Stimulated activated naive CD4-positive, alpha-beta T cell (primary cell): ENCODE results near the gene RPP30.
"Not testable (repeated sequence)": the region's sequence is repeated elsewhere in the genome, so short reads cannot be mapped to it uniquely, and the experiment has no call there.

Source experiments
- DNase-seq, 6 experiments: peaks; one replicate each; lab custom pipeline; 2025; lab: John Stamatoyannopoulos, UW

The RPP30 gene

DNA sequence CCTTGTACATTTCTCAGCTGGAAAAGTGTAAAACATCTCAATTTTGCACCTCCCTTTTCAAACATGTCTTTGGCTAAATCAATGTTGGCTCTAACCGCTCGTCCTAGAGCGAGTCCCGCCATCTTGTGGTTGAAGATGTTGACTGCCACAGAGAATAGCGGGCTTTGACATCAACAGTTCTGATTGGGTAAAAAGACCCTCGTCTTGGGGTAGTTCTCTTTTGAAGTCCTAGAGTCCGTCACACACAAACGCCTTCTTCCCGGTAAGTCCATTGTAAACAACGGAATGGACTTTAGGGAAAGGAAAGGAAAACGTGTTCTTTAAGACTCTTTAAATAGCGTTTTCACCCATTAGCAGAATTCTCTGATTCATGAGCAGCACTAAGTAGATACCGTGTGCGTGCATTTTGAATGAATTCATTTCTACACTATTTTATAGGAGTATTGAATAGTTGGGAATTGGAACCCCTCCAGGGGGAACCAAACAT is 452 bp upstream of the RPP30 start:
- peak in 5 of 6 experiments; percentile 3 to 58 (median 13) for DNase-seq

DNA sequence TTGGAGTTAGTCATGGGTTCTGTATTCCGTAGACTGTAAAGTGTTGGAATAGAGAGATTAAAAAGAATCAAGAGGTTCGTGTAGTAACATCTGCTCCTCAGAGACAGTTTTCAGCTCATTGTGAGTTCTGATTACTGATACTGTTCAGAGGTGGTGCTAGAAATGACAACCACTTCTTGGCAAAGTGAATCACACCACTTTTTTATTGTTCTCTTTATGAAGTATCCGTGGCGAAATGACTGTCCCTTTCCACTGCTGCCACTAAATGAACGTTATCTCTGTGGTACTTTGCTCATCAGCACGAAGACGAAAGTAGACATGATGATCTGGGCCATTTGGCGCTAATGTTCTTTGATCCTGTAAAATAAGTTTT is 860 bp downstream of the RPP30 start:
- DNase-seq: no peak

DNA sequence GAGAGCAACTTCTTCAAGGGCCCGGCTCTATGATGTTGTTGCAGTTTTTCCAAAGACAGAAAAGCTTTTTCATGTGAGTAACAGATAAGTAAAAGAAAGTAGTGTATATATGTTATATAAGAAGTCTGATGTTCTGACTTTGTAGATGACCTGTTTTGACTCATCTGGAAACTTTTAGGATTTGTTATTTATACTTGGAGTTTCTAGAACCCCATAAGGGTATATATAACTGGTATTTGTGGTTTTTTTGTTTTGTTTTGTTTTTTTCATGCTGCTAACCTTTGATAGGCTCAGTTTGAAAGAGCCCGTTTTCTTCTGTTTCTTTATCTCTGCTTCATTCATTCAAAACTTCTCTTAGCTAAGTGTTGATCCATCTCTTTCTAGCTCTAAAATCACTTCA is 7.3 kb downstream of the RPP30 start:
- DNase-seq: no peak

DNA sequence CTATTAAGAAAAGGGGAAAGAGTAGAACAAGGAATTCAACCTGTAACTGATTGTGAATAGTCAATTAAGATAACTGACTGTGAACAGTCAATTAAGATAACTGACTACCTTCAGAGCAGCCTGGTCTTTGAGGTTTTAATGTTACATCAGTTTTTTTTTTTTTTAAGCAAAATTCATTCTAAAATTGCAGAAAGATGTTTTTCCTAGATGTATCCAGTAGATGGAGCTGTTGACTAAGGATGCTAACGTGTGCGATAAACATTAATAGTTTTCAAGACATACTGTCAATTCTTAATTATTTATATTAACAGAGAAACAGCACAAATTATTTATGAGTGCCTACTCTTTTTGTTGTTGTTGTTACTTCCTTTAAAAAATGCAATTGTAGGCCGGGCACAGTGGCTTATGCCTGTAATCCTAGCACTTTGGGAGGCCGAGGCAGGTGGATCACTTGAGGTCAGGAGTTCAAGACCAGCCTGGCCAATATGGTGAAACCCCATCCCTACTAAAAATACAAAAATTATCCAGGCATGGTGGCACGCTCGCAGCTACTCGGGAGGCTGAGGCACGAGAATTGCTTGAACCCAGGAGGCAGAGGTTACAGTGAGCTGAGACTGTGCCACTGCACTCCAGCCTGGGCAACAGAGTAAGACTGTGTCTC is 8.4 kb downstream of the RPP30 start:
- peak in 3 of 6 experiments; percentile 13 to 51 (median 42) for DNase-seq

DNA sequence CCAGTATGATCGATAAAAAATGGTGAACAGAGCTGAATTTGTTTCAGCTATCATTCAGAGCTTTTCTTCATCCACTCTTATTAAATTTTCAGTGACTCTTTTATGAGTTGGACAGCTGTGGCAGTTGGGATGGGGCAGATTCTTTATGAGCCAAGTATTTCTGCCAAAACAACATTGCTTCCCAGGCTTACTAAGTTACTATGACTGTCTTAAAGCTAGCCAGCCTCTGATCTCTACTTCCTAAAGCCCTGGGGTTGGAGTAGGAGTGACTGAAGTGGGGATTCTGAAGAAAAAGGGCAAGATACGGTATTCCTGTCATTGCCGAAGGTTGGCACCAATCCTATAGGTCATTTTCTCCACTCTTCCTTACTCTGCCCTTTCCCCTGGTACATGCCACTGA is 12.7 kb downstream of the RPP30 start:
- no peak for DNase-seq

DNA sequence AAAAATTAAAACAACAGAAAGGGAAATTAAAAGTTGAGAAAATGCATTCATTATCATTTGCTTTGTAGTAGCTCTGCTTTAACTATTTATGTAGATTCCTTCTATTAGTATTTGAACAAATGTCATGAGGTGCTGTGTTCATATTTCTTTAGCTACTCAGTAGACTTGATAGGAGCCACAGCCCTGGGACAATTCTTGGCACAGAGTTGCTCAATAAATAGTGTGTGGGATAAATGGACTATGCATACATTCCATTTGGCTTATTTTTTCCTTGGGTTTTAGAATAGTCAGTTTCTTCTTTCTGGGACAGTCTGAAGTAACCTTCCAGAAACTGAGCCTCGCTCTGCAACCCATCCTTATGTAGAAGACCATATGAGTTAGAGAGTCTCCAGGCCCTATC is 13.4 kb downstream of the RPP30 start:
- DNase-seq: no peak

DNA sequence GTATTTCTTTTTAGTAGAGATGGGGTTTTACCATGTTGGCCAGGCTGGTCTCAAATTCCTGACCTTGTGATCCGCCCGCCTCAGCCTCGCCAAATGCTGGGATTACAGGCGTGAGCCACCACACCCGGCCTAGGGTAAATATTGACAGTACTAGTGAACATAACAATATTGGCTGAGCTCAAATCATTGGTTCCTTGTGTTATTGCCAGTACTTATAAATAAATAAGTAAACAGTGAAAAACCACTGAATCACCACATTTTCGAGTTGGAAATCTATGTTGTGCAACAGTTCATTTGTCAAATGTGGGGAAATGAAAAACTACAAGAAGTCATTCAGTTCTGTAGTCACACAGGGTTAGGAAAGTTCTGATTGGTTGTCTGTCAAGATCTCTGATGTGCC is 15.8 kb downstream of the RPP30 start:
- no peak for DNase-seq

DNA sequence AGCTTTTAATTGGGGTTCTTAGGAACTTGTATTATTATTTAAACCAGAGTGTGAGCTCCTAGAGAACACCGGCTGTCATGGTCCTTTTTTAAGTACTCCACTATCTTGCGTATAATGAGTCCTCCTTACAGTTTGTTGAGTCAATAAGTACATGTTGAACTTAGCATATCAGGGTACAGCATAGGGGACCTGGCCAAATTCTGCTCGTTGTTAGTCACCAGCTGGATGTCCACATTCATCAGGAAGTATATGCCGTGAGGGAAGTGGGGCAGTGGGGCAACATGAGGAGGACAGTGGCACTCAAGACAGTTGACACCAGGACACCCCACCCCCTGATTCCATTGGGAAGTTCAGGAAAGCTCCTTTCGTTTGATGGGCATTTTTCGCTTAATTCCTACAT is 16.6 kb downstream of the RPP30 start:
- no peak for DNase-seq

DNA sequence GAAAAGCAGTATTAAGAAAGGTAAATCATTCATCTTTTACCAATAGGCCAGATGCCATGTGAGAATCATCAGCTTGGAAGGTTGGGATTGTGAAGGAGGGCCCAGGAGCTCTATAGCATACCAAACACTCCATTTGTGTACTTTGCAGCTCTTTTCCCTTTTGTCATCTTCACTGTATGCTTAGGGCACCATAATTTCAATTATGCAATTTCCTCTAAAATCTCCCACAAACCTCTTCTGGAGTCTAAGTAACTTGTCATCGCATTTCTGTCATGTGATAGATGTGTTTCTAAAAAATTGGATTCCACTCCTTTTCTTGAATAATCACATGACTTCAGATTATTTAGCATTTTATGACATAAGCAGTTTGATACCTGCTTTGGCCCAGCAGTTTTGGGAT is 17.9 kb downstream of the RPP30 start:
- DNase-seq: no peak

DNA sequence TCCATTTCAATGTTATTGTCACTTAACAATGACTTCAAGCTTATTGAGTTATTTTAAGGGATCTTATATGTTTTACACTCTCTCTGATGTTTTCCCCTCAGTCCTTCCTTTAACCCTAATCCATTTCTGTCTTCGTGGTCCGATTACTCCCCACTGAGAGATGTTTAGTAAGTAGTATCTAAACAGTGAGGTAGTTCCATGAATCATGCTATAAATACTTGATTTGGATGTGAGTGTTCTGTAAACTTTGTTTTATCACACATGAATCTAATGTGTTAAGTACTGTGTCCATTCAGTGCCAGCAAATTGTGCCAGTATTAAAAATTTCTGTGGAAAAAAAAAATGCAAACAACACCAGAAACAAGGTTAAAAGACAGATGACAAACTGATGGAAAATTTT is 18.6 kb downstream of the RPP30 start:
- DNase-seq: no peak

DNA sequence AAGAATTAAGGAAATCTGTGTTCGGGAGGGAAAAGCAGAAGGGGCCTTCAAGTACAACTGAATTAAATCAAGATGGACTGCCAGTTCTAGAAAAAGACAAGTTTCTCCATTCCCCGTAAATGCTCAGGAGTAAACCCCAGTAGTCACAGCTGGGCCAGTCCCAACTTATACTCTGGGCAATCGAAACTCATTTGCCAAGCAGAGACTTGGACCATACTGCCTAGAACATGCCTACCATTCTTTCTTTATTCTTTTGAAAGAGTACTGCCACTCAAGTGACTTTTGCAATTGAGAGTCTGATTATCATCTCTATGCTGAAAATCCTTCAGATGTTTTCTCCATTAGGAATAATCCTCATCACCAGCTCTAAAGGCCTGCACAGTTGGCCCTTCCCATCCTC is 21.4 kb downstream of the RPP30 start:
- no peak for DNase-seq

DNA sequence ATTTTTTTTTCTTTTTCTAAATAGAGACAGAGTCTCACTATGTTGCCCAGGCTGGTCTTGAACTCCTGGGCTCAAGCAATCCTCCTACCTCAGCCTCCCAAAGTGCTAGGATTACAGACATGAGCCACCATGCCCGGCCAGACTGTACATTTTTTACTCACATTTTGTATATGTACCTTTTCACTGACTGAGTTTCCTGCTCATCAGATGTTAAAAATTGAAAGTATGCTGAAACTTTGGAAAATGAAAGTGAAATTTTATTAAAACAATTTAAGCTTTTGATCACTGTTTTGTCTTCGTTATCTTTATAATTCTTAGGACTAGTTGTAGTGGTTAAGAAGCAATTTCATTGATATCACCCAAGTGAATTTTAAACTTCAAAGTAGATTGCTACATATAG is 25.1 kb downstream of the RPP30 start:
- DNase-seq: not testable (repeated sequence)

DNA sequence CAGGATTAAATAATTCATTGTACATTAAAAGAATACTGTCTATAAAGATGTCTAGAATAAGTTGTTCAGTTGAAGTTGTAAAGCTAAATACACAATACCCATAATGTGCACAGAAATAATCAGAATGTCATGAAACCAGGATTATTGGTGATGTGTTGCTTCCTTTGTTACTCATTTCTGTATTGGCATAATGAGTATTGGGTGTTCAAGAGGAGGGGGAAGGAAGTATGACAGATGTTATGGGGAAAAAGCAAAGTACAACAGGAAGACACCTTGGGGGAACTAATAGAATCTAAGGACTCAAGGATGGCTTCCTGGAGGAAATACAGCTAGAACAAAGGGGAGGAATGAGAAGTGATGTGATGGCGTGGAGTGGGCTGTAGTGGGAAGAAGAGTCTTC is 34.2 kb downstream of the RPP30 start:
- no peak for DNase-seq

DNA sequence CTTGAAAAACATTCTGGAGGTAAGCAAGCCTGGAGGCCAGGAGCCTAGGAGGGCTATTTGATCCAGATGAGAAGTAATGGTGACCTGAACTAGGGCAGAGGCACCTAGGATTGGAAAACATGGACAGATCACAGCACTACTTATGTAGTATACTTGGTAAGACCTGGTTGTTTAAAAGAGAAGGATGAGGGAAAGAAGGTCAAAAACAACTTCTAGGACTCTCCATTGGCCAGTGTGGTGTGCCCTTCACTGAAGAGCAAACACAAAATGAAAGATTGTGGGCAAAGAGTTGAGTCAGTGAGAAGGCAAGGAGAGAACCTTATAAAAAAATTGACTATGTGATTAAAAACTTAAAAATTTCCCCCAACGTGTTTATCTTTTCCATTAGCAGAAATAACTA is 34.8 kb downstream of the RPP30 start:
- no peak for DNase-seq

DNA sequence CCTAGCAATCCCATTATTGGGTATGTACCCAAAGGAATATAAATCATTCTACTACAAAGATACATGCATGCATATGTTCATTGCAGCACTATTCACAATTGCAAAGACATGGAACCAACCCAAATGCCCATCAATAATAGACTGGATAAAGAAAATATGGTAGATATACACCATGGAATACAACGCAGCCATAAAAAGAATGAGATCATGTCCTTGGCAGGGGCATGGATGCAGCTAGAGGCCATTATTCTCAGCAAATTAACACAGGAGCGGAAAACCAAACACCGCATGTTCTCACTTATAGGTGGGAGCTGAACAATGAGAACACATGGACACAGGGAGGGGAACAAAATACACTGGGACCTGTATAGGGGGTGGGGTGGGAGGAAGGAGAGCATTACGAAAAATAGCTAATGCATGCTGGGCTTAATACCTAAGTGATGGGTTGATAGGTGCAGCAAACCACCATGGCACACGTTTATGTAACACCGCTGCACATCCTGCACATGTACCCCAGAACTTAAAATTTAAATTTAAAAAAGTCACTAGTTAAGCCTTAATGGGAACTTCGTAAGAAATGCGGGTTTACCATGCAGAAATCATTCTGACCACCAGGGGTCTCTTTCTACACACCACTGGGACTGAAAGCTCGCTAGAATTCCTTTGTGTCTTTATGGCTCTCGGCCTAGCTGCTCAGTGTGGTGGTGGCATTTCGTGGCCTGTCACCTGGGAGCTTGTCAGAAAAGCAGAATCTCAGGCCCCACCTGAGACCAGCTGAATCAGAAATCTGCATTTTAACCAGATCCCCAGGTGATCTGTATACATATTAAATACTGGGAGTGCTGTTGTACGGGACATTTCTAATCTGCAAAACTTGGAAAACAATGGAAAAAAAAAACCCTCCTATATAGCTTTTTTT is 39.6 kb downstream of the RPP30 start:
- DNase-seq: peak in 5 of 6 experiments; percentile 4 to 57 (median 31)

DNA sequence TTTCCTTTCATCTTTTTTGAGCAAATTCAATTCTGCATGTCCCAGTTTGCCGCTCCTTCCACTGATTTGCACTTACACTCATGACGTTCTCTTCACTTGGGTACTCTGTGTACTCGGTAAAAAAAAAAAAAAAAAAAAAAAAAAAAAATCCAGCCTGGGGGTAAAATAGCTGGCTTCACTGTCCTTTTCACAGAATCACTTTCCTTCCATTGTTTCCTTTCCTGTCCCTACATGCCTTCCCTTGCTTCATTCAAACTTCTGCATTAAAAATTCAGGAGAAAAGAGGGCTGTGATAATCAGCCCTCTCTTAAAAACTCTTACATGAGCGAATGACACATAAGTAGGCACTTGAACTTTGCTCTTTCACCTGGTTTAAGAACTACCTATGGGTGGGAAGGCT is 40.4 kb downstream of the RPP30 start:
- no peak for DNase-seq

DNA sequence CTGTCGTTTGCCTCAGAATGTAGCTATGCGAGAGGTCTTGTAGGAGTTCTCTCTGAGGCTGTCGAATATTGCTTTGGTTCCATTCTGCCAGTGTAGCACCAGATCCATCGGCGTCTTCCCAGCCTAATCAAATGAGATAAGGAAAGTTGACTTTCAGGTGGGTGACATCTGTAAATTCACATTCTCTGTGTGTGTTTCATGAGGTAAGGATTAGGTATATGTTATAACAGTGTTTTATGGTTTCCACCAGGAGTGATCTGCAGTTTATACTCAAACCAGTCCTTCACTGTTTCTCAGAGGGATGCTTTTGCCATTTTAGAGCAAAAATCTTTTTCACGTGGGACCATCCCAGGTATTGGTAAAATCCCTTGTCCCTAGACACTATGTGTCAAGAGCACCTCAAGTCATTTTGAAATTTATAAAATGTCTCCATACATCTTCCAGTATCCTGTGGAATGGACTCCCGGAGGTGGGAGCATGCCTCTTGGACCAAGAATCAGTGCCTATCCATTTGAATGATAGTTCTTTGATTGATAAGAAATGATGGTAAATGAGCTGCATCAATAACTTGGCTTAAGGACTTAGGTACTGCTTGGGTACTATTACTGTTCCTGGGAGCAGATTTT is 41.2 kb downstream of the RPP30 start:
- DNase-seq: no peak

DNA sequence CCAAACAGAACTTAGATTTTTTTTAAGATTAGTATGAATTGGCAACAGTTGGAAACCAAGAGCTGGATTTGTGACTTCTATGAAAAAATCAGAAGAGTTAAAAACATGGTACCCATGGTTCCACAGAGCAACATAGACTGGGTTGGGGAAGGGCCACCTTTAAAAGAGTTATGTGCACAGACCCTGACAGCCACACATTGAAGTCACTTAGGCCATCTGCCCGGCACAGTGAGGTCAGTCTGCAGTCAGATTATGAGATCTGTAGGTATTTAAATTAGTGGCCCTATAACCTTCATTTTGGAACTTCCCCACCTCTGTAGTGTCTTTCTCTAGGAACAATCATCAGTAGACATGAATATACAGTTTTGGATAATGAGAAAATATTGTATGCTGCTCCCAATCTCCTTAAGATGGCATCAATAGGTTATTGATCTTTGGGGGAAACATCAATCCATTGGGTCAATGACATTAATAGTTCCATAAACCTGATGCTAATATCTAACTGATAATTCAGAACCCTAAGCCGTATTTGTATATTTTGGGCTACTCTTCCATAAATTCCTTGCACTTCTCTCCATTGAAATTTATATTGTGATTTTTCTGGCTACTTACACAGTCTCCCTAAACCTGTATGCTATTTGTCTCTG is 42.1 kb downstream of the RPP30 start:
- no peak for DNase-seq

DNA sequence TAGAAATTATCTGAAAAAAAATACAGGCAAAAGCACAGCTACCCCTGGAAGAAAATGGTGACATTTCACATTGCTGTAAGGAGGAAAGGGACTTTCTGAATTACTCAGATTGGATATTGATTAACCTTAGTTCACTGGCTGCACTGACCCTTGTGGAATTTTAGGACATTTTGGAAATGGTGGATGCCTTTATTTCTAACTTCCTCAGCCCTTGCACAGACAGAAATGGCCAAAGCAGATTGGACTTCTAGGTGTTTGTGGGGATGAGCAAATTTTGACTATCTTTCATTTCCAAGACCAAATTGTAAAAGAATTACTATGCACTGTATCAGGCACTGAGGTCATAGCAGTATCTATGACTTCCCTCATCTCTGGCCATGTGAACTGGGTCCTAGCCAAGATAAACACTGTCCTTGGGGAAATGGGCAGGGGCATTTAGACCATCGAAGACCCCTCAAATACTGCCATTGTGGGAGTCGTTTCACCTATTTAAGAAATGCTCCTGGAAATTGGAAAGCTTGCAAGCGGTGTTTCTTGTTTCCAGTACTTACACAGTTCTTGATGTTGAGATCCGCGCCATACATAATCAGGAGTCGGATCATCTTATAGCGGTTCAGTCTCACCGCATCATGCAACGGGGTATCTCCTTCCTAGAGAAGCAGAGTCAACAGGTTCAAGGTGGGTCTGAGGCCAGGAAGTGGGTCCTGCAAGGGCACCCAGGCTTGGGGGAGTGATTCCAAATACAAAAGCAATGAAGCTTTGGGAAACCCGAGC is 43.4 kb downstream of the RPP30 start:
- DNase-seq: no peak

DNA sequence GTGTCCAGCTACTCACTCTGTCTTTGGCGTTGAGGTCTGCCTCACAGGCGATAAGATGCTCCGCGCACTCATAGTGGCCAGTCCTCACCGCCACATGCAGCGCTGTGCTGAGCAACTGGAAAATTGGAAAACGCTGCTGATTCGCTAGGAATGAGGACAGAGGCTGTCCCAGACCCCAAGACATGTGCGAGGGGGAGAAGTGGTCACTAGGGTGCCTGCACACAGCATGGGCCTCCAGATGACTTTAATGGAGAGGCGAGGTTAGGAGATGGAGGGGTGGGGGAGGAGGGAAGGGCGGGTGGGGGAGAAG is 43.9 kb downstream of the RPP30 start:
- DNase-seq: no peak

DNA sequence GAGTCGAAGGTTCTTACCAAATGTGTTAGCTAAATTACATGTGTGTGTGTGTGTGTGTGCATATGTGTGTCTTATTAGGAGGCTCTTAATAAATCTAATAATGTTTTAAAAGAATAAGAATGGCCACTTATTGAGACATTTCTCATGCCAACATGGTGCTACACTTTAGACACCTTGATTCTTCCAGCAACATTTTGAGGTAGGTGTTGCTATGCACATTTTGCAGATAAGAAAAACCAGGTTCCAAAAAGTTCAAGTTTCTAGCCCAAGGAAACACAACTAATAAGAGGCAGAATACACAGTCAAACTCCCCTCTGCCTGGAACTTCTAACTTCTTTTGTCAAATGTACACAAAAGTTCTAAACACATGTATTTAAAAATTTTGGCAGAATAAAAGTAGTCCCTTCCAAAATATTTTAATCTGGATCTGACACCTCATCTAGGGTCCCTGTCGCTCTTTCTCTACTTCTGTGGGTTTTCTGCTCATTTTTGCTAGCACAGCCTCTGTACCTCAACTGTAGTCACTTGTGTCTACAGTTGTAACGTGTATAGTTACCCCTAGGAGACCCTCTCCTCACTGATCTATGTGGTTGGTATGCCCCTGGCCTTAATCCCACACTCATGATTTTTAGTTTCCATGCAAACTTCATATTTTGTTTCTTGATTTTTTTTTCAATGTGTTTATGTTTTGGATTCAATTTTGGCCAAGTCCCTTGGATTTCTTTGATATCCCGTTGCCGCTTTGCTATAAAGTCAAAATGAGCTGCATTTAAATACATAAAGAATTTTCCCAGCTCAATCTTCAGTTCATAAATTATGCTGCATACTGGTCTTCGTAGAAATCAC is 44.8 kb downstream of the RPP30 start:
- no peak for DNase-seq
